Stimulated activated naive CD8-positive, alpha-beta T cell treated with anti-CD3 and anti-CD28 coated beads, Interleukin-15, Interleukin-2, amounts not matched to agents 100 ng/mL and 50 ng/mL, for 24 hours (primary cell): Measurements from ENCODE around the gene SETD2.
A peak's percentile ranks its signal among the peaks of the same experiment; 100 is the strongest.

Source experiments
- H3K27ac Mint-ChIP-seq: one replicate; pipeline ENCODE4 v1.8.0; 2021; ENCODE audit warnings: mild to moderate bottlenecking, mixed read lengths
- H3K27me3 Mint-ChIP-seq: one replicate; pipeline ENCODE4 v1.8.0; 2021; ENCODE audit warnings: mixed read lengths
- H3K36me3 Mint-ChIP-seq: one replicate; pipeline ENCODE4 v1.8.0; 2021; ENCODE audit warnings: low read depth, mixed read lengths
- H3K4me1 Mint-ChIP-seq: one replicate; pipeline ENCODE4 v1.8.0; 2021; ENCODE audit warnings: low read depth, mixed read lengths
- H3K4me3 Mint-ChIP-seq: one replicate; pipeline ENCODE4 v1.8.0; 2021; ENCODE audit warnings: mild to moderate bottlenecking, mixed read lengths
- H3K9me3 Mint-ChIP-seq: one replicate; pipeline ENCODE4 v1.8.0; 2021; ENCODE audit warnings: mixed read lengths

Gene SETD2

DNA sequence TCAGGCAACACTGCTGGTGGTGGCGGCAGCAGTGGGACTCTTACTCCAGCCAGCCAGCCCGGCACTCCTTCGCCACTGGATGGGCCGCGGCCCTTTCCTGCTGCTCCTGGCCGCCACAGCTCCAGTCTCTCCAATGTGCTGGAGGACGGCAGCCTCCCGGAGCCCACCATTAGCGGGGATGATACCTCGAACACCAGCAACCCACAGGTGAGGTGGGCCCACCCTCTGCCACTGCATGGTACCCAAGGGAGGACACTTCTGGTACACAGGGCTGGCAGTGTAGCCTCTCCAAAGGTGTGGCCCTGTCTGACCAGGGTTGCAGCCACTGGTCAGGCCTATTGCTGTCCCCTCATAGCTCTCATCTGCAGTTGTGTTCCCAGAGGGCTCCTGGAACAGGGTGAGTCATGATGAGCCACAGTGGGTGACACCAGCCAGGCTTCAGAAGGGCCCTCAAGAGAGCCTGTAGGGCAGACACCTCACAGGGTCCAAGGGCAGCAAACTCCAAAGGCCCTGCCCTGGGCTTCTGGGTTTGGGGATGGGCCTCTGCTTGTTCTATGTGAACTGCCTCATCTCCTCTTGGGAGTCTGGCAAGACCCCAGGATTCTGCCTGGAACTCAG is 163.6 kb downstream of the SETD2 start:
- Mint-ChIP-seq H3K27me3 (no peaks in the 10 kb centered on the region), H3K9me3 (no peaks in the 10 kb centered on the region), H3K4me3 (no peak overlapping the region), H3K27ac (no peak overlapping the region), H3K4me1 (peaks cover 13% of the 10 kb centered on the region), H3K36me3 (peaks cover 16% of the 10 kb centered on the region)

DNA sequence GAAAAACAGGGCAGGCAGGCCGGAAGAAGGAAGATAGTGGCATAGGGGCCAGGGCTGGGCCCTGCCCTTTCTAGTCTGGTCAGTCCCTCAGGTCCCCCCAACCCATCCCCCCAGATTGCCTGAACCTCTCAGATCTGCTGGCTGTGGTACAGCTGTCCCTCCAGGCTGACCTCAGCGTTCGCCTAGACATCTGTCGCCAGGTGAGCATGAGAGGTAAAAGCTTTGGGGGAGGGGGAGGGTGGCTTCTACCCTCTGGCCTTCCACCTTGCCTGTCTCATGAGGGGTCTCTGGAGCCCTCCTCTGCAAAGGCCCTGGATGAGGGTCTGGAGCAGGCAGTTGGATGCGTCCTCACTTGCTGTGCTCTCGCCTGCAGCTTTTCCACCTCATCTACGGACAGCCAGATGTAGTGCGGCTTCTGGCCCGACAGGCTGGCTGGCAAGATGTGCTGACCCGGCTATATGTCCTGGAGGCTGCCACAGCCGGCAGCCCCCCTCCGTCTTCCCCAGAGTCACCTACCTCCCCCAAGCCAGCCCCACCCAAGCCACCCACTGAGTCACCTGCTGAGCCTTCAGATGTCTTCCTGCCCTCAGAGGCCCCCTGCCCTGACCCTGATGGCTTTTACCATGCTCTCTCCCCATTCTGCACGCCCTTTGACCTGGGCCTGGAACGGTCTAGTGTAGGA is 164.3 kb downstream of the SETD2 start:
- Mint-ChIP-seq H3K9me3 (no peaks in the 10 kb centered on the region), H3K4me1 (peaks cover 13% of the 10 kb centered on the region), H3K27me3 (no peaks in the 10 kb centered on the region), H3K36me3 (peaks cover 16% of the 10 kb centered on the region), H3K27ac (no peak overlapping the region), H3K4me3 (no peak overlapping the region)

DNA sequence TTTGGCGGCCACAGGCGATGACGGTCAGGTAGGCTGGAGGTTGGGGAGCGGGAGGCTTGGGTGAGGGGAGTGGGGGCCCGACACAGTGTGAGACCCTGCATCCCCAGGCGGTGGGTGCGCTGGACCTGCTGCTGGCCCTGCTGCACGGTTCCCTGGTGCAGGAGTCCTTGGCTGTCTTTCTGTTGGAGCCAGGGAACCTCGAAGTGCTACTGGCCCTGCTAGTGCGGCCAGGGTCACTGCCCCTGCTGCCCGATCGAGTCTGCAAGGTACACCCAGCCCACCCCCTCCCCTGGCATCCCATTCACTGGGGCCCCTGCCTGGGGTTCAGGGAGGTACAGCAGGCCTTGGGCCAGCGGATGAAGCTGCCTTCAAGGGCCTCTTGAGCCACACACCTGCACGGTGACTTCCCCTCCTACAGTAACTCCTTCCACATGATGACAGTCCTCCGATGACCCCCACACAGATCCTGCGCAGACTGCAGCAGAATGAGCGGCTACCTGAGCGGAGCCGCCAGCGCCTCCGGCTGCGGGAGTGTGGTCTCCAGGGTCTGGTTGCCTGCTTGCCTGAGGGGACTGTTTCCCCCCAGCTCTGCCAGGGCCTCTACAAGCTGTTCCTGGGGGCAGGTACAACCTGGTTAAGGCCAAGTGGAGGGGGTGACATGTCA is 164.9 kb downstream of the SETD2 start:
- Mint-ChIP-seq H3K4me1 (peaks cover 13% of the 10 kb centered on the region), H3K27me3 (no peaks in the 10 kb centered on the region), H3K9me3 (no peaks in the 10 kb centered on the region), H3K36me3 (peaks cover 11% of the 10 kb centered on the region), H3K27ac (no peak overlapping the region), H3K4me3 (no peak overlapping the region)

DNA sequence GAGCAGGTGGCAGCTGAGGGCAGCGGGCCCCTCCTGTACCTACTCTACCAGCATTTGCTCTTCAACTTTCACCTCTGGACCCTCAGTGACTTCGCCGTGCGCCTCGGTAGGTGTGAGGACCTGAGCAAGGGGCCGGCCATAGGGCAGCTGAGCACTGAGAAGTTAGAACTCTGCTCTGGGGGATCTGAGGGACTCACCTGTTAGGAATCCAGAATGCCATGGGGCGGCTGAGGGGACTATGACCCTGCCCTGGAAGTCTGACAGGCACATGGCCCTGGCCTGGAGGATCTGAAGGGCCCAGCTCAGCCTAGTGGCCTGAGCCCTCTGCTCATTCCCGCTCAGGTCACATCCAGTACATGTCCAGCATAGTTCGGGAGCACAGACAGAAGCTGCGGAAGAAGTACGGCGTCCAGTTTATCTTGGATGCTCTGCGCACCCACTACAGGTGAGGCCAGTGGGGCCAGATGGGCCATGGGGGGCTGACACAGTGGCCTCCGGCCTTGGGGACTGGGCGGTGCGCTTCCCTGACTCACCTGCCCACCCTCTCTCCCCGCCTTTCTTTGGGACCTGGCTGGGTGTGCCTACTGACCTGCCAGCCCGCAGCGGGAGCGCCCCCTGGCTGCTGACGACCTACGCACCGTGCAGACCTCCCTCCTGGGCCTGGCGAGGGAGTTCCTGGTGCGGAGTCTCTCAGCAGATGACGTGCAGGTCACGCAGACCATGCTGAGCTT is 165.6 kb downstream of the SETD2 start:
- Mint-ChIP-seq H3K36me3 (peaks cover 7% of the 10 kb centered on the region), H3K27ac (no peak overlapping the region), H3K9me3 (no peaks in the 10 kb centered on the region), H3K4me3 (no peak overlapping the region), H3K4me1 (peaks cover 13% of the 10 kb centered on the region), H3K27me3 (no peaks in the 10 kb centered on the region)

DNA sequence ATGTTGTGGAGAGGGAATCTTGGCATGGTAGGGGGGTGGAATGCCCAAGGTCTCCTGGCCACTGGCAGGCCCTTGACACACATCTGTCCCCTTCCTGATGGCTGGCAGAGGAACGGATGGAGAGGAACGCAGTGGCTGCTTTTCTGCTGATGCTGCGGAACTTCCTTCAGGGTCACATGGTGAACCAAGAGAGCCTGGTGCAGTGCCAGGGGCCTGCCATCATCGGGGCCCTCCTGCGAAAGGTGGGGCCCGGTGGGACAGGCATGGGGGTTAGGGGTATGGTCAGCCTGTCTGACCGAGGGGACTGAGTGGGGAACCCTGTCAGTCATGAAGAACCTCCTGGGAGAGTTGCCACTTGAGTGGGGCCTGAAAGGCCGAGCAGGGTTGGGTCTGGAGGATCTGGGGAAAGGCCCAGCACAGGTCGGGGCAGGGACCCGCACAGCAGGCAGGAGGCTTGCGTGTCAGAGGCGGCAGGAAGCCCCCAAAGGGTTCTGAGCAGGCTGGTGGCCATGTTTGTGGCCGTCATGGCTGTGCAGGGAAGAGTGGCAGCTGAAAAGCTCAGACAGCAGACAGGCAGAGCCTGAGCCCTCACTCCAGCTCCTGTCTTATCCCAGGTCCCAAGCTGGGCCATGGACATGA is 166.3 kb downstream of the SETD2 start:
- no peaks in the 10 kb centered on the region for H3K9me3 Mint-ChIP-seq
- H3K36me3 Mint-ChIP-seq: peaks cover 7% of the 10 kb centered on the region
- peaks cover 13% of the 10 kb centered on the region for H3K4me1 Mint-ChIP-seq
- H3K27ac Mint-ChIP-seq: peak overlapping the region; percentile 11
- H3K4me3 Mint-ChIP-seq: no peak overlapping the region
- no peaks in the 10 kb centered on the region for H3K27me3 Mint-ChIP-seq

DNA sequence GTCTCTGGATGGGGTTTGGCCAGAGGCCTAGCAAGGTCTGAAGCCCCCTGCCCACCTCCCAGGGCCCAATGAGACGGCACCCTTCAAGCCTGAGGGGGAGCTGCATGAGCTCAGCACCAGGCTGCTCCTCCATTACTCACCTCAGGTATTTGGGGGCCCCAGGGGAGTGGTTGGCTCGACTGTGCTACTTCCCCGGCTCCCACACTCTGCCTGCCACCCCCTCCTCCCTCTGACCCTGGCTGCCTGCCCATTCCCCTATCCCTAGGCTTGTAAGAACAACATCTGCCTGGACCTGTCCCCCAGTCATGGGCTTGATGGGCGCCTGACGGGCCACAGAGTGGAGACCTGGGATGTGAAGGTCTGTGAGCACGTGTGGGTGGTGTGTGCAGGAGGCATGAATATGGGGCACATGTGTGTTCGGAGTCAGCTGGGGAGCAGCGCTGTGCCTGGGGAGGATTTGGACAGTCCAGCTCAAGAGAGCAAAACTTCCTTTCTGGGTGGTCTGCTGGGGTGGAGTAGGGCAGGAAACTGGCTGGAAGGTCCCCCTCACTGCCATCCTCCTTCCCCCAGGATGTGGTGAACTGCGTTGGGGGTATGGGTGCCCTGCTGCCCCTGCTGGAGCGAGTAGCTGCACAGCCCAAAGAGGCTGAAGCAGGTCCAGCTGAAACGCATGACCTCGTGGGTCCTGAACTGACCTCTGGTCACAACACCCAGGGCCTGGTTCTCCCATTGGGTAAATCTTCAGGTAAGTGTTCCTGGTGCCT is 167.0 kb downstream of the SETD2 start:
- peaks cover 7% of the 10 kb centered on the region for H3K36me3 Mint-ChIP-seq
- no peak overlapping the region for H3K4me3 Mint-ChIP-seq
- peak overlapping the region; percentile 11 for H3K27ac Mint-ChIP-seq
- no peaks in the 10 kb centered on the region for H3K27me3 Mint-ChIP-seq
- H3K4me1 Mint-ChIP-seq: peaks cover 13% of the 10 kb centered on the region
- H3K9me3 Mint-ChIP-seq: no peaks in the 10 kb centered on the region

DNA sequence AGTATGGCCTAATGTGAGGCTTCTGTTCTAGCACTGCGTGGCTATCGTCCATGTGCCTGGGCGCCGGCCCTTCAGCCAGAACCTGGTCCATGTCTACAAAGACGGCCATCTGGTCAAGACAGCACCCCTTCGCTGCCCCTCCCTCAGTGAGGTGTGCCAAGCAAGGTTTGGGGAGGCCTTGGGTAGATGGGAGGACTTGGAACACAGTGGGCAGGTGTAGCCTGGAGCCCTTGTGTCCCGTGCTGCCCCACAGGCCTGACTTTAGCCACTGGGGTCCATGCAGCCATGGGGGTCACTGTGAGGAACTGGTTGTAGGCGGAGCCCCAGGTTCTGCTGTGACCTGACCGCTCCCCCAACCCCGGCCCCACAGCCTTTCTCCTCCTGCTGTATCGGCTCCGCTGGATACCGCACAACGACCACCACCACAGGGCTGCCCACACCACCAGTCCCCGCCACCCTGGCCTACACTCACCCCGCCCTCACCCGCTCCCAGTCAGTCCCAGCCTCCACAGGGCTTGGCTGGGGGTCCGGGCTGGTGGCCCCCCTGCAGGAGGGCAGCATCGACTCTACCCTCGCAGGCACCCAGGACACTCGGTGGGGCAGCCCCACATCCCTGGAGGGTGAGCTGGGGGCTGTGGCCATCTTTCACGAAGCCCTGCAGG is 167.9 kb downstream of the SETD2 start:
- Mint-ChIP-seq H3K27me3 (no peaks in the 10 kb centered on the region), H3K4me1 (peaks cover 13% of the 10 kb centered on the region), H3K4me3 (no peak overlapping the region), H3K27ac (no peak overlapping the region), H3K9me3 (no peaks in the 10 kb centered on the region), H3K36me3 (peaks cover 7% of the 10 kb centered on the region)

DNA sequence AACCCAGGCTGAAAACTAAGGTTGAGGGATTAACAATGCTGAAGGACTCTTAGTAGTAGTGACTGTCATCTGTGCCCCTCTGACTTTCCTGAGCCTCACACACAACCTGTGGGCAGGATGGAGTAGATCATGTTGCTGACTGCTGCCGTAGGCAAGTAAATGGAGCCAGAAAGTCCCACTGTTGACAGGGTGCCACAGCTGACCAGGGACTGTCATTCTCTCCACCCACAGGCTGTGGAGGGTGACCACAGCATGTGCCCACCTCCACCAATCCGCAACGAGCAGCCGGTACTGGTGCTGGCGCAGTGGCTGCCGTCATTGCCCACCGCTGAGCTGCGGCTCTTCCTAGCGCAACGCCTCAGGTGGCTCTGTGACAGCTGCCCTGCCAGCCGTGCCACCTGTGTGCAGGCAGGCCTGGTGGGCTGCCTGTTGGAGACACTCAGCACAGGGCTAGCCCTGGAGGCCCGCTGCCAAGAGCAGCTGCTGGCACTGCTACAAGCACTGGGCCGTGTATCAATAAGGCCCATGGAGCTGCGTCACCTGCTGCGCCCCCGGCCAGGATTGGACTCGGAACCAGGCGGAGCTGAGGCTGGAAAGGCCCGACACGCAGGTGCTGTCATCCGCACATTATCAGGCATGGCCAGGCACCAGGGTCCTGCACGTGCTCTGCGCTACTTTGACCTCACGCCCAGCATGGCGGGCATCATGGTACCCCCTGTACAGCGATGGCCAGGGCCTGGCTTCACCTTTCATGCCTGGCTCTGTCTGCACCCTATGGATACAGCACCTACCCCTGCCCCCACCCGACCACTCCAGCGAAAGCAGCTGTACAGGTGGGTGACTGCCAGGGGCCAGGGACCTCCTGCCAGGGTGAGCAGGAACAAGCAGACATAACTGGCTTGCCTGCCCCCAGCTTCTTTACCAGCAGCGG is 168.8 kb downstream of the SETD2 start:
- no peak overlapping the region for H3K27ac Mint-ChIP-seq
- H3K4me1 Mint-ChIP-seq: peaks cover 18% of the 10 kb centered on the region
- no peaks in the 10 kb centered on the region for H3K27me3 Mint-ChIP-seq
- H3K4me3 Mint-ChIP-seq: no peak overlapping the region
- H3K9me3 Mint-ChIP-seq: no peaks in the 10 kb centered on the region
- H3K36me3 Mint-ChIP-seq: peaks cover 11% of the 10 kb centered on the region

DNA sequence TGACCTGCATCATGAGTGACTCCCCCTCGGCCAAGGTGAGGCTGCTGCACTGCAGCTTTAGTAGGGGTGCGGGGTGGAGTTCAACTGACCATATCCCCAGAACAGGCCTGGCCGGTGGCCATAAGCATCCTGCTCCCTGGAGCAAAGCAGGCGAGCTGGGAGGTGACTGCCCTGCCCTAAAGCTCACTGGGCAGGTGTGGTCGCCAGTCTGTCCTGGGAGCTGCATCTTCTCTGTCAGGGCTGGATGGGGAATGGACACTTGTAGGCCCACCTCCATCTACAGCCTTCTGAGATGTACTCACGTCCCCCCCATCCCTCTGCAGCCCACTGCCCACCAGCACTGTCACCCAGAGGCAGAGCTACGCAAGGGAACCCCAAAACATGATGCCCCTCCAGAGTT is 169.9 kb downstream of the SETD2 start:
- H3K4me1 Mint-ChIP-seq: peaks cover 25% of the 10 kb centered on the region
- H3K27me3 Mint-ChIP-seq: no peaks in the 10 kb centered on the region
- H3K9me3 Mint-ChIP-seq: no peaks in the 10 kb centered on the region
- H3K36me3 Mint-ChIP-seq: peaks cover 16% of the 10 kb centered on the region
- H3K4me3 Mint-ChIP-seq: no peak overlapping the region
- H3K27ac Mint-ChIP-seq: no peak overlapping the region

DNA sequence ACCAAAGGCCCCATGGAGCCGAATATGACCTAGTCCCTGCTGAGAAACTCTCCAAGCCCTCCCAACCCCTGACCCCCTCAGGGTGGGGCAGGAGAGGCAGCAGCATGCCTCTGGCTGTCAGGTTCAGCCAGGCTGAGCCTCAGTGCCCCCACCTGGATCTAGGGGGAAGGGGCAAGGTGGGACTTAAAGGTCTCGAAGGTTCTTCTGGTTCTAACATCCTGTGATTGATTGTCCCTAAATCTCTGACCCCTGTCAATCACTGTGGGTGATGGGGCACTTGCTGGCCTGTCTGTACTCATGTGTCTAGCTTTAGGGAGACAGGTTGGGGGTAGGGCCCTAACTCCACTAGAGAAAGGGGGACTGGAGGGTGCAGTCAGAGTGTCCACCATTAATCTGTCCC is 170.6 kb downstream of the SETD2 start:
- Mint-ChIP-seq H3K9me3 (no peaks in the 10 kb centered on the region), H3K27me3 (no peaks in the 10 kb centered on the region), H3K36me3 (peaks cover 15% of the 10 kb centered on the region), H3K4me1 (peaks cover 31% of the 10 kb centered on the region), H3K4me3 (no peak overlapping the region), H3K27ac (no peak overlapping the region)

DNA sequence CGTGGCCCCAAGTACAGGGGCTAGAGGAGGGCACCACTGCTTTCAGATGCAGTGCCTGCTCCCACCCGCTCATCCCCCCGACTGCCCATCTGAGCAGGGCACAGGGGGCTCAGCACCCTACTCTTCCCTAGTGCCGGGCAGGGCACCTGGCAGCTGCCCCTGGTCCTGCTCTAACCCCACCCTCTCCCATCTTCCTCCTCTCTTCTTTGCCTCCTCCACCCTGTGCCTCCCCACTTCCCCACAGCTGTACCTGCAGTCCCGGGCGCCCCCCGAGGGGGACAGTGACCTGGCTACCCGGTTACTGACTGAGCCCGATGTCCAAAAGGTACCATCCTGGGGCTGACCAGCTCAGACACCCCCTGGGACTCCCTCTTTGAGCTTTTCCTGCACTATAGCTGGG is 171.7 kb downstream of the SETD2 start:
- peaks cover 13% of the 10 kb centered on the region for H3K36me3 Mint-ChIP-seq
- no peak overlapping the region for H3K27ac Mint-ChIP-seq
- H3K27me3 Mint-ChIP-seq: no peaks in the 10 kb centered on the region
- H3K4me3 Mint-ChIP-seq: no peak overlapping the region
- peaks cover 37% of the 10 kb centered on the region for H3K4me1 Mint-ChIP-seq
- H3K9me3 Mint-ChIP-seq: no peaks in the 10 kb centered on the region

DNA sequence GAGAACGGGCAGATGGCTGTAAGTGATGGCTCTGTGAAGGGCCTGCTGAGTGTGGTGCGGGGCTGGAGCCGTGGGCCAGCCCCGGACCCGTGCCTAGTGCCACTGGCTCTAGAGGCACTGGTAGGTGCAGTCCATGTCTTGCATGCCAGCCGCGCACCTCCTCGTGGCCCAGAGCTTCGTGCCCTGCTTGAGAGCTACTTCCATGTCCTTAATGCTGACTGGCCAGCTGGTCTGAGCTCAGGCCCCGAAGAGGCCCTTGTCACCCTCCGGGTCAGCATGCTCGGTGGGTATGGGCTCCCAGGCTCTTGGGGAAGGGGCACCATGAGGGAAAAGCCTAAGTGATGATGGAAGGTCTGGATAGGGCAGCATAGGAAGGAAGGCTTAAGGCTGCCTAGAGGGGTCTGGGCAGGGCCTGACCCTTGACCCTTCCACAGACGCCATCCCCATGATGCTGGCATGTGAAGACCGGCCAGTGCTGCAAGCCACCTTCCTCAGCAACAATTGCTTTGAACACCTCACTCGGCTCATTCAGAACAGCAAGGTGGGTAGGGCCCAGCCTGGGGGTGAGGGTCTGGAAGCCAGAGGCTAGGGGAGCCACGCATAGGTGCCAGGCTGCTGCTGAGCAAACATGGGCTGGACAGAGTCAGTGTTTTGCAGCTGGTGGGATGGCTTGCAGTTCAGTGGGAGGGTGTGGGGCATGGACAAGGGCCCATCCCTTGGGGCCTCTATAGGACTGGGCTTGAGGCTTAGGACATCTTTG is 172.3 kb downstream of the SETD2 start:
- Mint-ChIP-seq H3K36me3 (peaks cover 13% of the 10 kb centered on the region), H3K4me3 (no peak overlapping the region), H3K9me3 (no peaks in the 10 kb centered on the region), H3K27ac (no peak overlapping the region), H3K4me1 (peaks cover 37% of the 10 kb centered on the region), H3K27me3 (no peaks in the 10 kb centered on the region)
